Measurements from ENCODE around the gene TRMT5. TPM values are rescaled to one million over a fixed set of nuclear protein-coding genes. Genes with fewer than 3 reads are reported as not detected.

Gene TRMT5
- total and polyA plus RNA-seq, 2 of the 8 experiments (the other 6 are each of a cell fraction or from before 2014, with no cell fraction given) = 4.3 to 24.2 TPM

DNA sequence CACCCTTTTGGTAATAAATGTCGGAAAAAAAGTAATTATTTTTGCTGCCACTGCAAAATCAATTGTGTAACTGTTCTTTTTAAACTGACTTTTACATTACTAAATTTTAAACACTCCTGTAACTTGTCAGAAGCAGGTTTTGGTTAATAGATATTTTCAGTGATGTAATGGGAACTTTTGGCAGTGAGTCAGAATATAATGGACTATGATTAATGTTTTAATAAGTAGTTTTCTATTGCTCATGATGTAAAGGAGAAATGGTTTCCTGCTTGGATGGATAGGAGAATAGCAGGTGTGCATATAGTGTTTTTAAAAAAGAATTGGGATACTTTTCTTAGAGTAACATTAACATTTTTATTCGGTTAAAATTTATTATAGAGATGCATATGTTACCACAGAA lies 58.8 kb downstream of the TRMT5 start:
- FAIRE-seq = no peak

More for the DNA sequence above, 58.8 kb downstream of the TRMT5 start:
- CTCF ChIA-PET (ENCODE audit: partially characterized antibody) = no interaction called here
- H3K23me2 ChIP-seq (ENCODE audit: low read depth, low read length) = no peaks in the 10 kb centered on the region
- no peak overlapping the region for H3K27ac ChIP-seq (ENCODE audit: low read depth, low read length)
- no peak overlapping the region for H3K4me2 ChIP-seq (ENCODE audit: insufficient read depth in 1 of 2, low read depth in 2 of 2, low read length in 2 of 2)
- H2AK5ac ChIP-seq (ENCODE audit: low read depth, low read length) = no peak overlapping the region
- H2BK12ac ChIP-seq (ENCODE audit: low read depth, low read length) = no peak overlapping the region
- no peak overlapping the region for H3K4me3 ChIP-seq (ENCODE audit: extremely low read depth in 1 of 4, insufficient read depth in 2 of 4, low read depth in 3 of 4, low read length in 4 of 4)
- H3K4ac ChIP-seq (replicated peaks; ENCODE audit: insufficient read length, low read depth, low read length) = no peak overlapping the region
- no peak overlapping the region for H2BK120ac ChIP-seq (replicated peaks; ENCODE audit: low read depth, low read length)
- no peak overlapping the region for H2BK15ac ChIP-seq (ENCODE audit: low read length)
- no peaks in the 10 kb centered on the region for H3K79me1 ChIP-seq (ENCODE audit: low read depth, low read length)
- no peak overlapping the region for H3K56ac ChIP-seq (replicated peaks; ENCODE audit: insufficient read length, low read depth, low read length)
- H3K18ac ChIP-seq (ENCODE audit: extremely low read depth, low read length) = no peak overlapping the region
- no peaks in the 10 kb centered on the region for H3K9me3 ChIP-seq (ENCODE audit: insufficient read depth in 2 of 2, low read depth in 1 of 2, low read length in 1 of 2)
- no peak overlapping the region for H3K23ac ChIP-seq (ENCODE audit: insufficient read length)
- H4K5ac ChIP-seq (ENCODE audit: insufficient read length, low read depth, low read length) = no peak overlapping the region
- no peak overlapping the region for H2AFZ ChIP-seq (ENCODE audit: low read length)
- DNase-seq (ENCODE audit: low read depth in 1 of 2, low spot score in 2 of 2) = no peak
- no peak overlapping the region for H3K9ac ChIP-seq (replicated peaks in 1 of 4; ENCODE audit: extremely low read depth in 1 of 4, low read depth in 3 of 4, low read length in 3 of 4)
- no peak overlapping the region for H3K14ac ChIP-seq (ENCODE audit: insufficient read length)
- H3K27me3 ChIP-seq (replicated peaks in 1 of 4; ENCODE audit: control insufficient read depth in 3 of 4, extremely low read depth in 1 of 4, insufficient read depth in 3 of 4, low read length in 3 of 4) = no peaks in the 10 kb centered on the region
- WGBS, 2 experiments (ENCODE audit: extremely low coverage in 1 of 2, insufficient coverage in 1 of 2, insufficient read length in 1 of 2, insufficient replicate concordance in 2 of 2, low coverage in 1 of 2, low lambda C conversion rate in 2 of 2, missing lambda C conversion rate in 1 of 2) = 81% methylated on average over 2 of the region's 2 CpGs; no CpG with 5 or more reads in 1 of the 2 experiments
- H2BK5ac ChIP-seq (ENCODE audit: low read depth, low read length) = no peak overlapping the region
- TF ChIP-seq SUZ12 (IDR thresholded peaks at IDR 0.05; ENCODE audit: low read length) (no peak), CBX8 (IDR thresholded peaks at IDR 0.05; ENCODE audit: borderline replicate concordance, low read depth, low read length) (no peak), JUN (IDR thresholded peaks at IDR 0.05; ENCODE audit: low read depth, low read length) (no peak), SIX5 (IDR thresholded peaks at IDR 0.05; ENCODE audit: low read depth, low read length) (no peak), YY1 (IDR thresholded peaks at IDR 0.05; ENCODE audit: low read depth, low read length) (no peak), TAF1 (IDR thresholded peaks at IDR 0.05; ENCODE audit: low read depth, low read length) (no peak), PHF8 (conservative IDR thresholded peaks at IDR 0.05; ENCODE audit: low read depth, low read length) (no peak), GABPA (IDR thresholded peaks at IDR 0.05; ENCODE audit: borderline replicate concordance, insufficient read depth, low read length) (no peak)
- H3K79me2 ChIP-seq (ENCODE audit: control insufficient read depth in 1 of 2, insufficient read depth in 2 of 2, low read length in 2 of 2) = no peaks in the 10 kb centered on the region
- no peaks in the 10 kb centered on the region for H3K36me3 ChIP-seq (ENCODE audit: control insufficient read depth in 2 of 4, insufficient read depth in 4 of 4, low read length in 3 of 4)
- no peaks in the 10 kb centered on the region for H3K4me1 ChIP-seq (replicated peaks in 1 of 4; ENCODE audit: control insufficient read depth in 3 of 4, insufficient read depth in 4 of 4, low read length in 3 of 4)
- POLR2A ChIA-PET (ENCODE audit: partially characterized antibody) = no interaction called here
- H4K20me1 ChIP-seq (replicated peaks in 1 of 2; ENCODE audit: control insufficient read depth in 1 of 2, insufficient read depth in 2 of 2, low read length in 2 of 2) = no peaks in the 10 kb centered on the region
- H4K91ac ChIP-seq (replicated peaks; ENCODE audit: insufficient read length, low read length) = no peak overlapping the region
- no peak overlapping the region for H2BK20ac ChIP-seq (ENCODE audit: low read length)
- H4K8ac ChIP-seq (ENCODE audit: extremely low read depth, insufficient read depth, low read length) = no peak overlapping the region
